Measurements from ENCODE around the gene RUNX1.

RUNX1 gene

GRCh38 chr21:35059742-35060141 is 10.6 kb upstream of the RUNX1 start:
- DNase-seq (ENCODE audit: low read depth): no peak

- no peak for DNase-seq (ENCODE audit: low read depth)
These were observed 9.0 kb upstream of the RUNX1 start for GRCh38 chr21:35058058-35058457.

GRCh38 chr21:35057428-35057827 is 8.3 kb upstream of the RUNX1 start:
- DNase-seq (ENCODE audit: low read depth): no peak

- DNase-seq (ENCODE audit: low read depth): no peak
These were observed 4.4 kb upstream of the RUNX1 start for GRCh38 chr21:35053356-35054096.

- no peak for DNase-seq (ENCODE audit: low read depth)
These were observed 3.7 kb upstream of the RUNX1 start for GRCh38 chr21:35052801-35053200.

GRCh38 chr21:35051287-35051818 is 2.3 kb upstream of the RUNX1 start:
- peak; percentile 72 for DNase-seq (ENCODE audit: low read depth)

GRCh38 chr21:35050348-35051286 is 1.5 kb upstream of the RUNX1 start:
- DNase-seq (ENCODE audit: low read depth): no peak

- no peak for DNase-seq (ENCODE audit: low read depth)
These were observed 910 bp downstream of the RUNX1 start for GRCh38 chr21:35048183-35048601.

GRCh38 chr21:35046880-35047229 is 2.2 kb downstream of the RUNX1 start:
- DNase-seq (ENCODE audit: low read depth): no peak

GRCh38 chr21:35046263-35046624 is 2.9 kb downstream of the RUNX1 start:
- DNase-seq (ENCODE audit: low read depth): no peak

GRCh38 chr21:35045542-35046262 is 3.4 kb downstream of the RUNX1 start:
- no peak for DNase-seq (ENCODE audit: low read depth)

GRCh38 chr21:35044770-35045541 is 4.1 kb downstream of the RUNX1 start:
- DNase-seq (ENCODE audit: low read depth): no peak

GRCh38 chr21:35044128-35044527 is 5.0 kb downstream of the RUNX1 start:
- DNase-seq (ENCODE audit: low read depth): no peak

- no peak for DNase-seq (ENCODE audit: low read depth)
These were observed 5.6 kb downstream of the RUNX1 start for GRCh38 chr21:35043549-35043948.

GRCh38 chr21:35042836-35043235 is 6.3 kb downstream of the RUNX1 start:
- DNase-seq (ENCODE audit: low read depth): no peak

- no peak for DNase-seq (ENCODE audit: low read depth)
These were observed 7.2 kb downstream of the RUNX1 start for GRCh38 chr21:35041881-35042280.

- DNase-seq (ENCODE audit: low read depth): no peak
These were observed 8.0 kb downstream of the RUNX1 start for GRCh38 chr21:35041122-35041521.

GRCh38 chr21:35039595-35040289 is 9.4 kb downstream of the RUNX1 start:
- no peak for DNase-seq (ENCODE audit: low read depth)

- DNase-seq (ENCODE audit: low read depth): no peak
These were observed 10.3 kb downstream of the RUNX1 start for GRCh38 chr21:35038772-35039319.

GRCh38 chr21:35037384-35037765 is 11.7 kb downstream of the RUNX1 start:
- no peak for DNase-seq (ENCODE audit: low read depth)

All from stimulated activated CD8-positive, alpha-beta memory T cell treated with anti-CD3 and anti-CD28 coated beads, Interleukin-12 subunit alpha, Interleukin-12 subunit beta, amount 100 ng/mL, for 4 hours (primary cell).